ENCODE data around the gene RAB30.
A peak's percentile ranks its signal among the peaks of the same experiment; 100 is the strongest.
"Not testable (repeated sequence)": the region's sequence is repeated elsewhere in the genome, so short reads cannot be mapped to it uniquely, and the experiment has no call there.

Gene RAB30

GRCh38 chr11:82944198-82944597 is 127.5 kb downstream of the RAB30 start:
- DNase-seq (ENCODE audit: low spot score): no peak

GRCh38 chr11:82943430-82943829 is 128.3 kb downstream of the RAB30 start:
- DNase-seq (ENCODE audit: low spot score): not testable (repeated sequence)

DNA sequence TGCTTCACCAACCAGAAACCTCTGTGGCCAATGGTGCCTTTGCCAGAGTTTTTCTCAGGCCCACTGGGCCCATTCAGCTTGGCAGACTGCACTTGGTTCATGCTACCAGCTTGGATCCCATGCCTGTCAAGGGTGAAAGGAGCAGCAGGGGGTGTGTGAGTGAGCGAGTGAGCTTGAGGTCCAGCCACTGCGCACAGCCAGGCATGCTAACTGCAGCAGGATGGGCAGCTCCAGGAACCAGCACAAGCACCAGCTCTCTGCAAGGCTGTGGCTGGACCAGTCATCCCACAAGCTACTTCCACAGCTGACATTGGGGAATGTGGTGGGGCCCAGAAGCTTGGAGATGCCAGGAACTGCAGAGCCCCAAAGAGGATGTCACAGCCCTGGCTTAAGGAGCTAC is 129.3 kb downstream of the RAB30 start:
- DNase-seq (ENCODE audit: low spot score): no peak

GRCh38 chr11:82939456-82939855 is 132.2 kb downstream of the RAB30 start:
- DNase-seq (ENCODE audit: low spot score): no peak

DNA sequence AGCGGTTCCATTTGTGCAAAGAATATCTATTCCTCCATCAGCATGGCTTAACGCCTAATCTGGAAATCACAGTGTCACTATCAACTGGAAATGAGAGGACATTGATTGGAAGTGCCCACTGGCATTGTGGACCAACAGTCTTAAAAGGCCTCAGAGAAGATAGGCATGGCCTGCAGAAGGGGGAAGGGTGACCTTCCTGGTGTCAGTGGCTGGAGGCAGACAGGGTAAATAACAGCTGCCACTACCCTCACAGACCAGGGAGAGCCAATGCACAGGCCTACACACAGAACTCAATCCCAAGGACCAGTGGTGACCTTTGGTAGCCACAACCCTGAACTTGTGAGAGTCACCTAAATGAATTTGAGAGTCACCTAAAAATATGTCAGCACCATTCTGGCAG is 134.1 kb downstream of the RAB30 start:
- no peak for DNase-seq (ENCODE audit: low spot score)

- no peak for DNase-seq (ENCODE audit: low spot score)
Measured at GRCh38 chr11:82936261-82936660, 135.4 kb downstream of the RAB30 start.

GRCh38 chr11:82932564-82932963 is 139.1 kb downstream of the RAB30 start:
- no peak for DNase-seq (ENCODE audit: low spot score)

GRCh38 chr11:82930734-82931133 is 141.0 kb downstream of the RAB30 start:
- DNase-seq (ENCODE audit: low spot score): peak; percentile 10

GRCh38 chr11:82930229-82930628 is 141.5 kb downstream of the RAB30 start:
- peak; percentile 67 for DNase-seq (ENCODE audit: low spot score)

GRCh38 chr11:82929121-82929520 is 142.6 kb downstream of the RAB30 start:
- no peak for DNase-seq (ENCODE audit: low spot score)

- peak; percentile 85 for DNase-seq (ENCODE audit: low spot score)
Measured at GRCh38 chr11:82927264-82927880, 144.3 kb downstream of the RAB30 start.

DNA sequence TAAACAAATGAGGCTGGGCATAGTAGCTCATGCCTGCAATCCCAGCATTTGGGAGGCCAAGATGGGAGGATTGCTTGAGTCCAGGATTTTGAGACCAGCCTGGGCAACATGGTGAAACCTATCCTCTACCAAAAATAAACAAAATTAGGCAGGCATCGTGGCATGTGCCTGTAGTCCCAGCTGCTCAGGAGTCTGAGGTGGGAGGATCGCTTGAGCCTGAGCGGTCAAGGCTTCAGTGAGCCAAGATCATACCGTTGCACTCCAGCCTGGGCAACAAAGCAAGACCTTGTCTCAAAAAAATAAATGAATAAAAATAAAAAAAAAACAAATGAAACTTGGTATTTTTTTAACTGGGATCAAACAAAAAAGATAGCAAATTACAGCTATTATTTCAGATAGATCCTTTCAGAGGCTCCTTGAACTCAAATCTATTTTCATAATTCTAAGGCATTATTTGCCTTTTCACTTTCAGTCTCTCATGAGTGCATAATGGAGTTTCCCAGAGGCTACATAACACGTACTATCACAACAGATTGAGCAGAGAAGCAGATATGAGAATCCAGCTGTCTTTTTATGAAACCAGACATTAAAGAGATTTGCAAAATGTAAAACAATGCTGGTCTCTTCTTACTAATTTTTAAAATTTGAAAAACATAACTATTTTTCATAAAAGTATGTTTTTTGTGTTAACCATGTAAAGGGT is 147.0 kb downstream of the RAB30 start:
- no peak for DNase-seq (ENCODE audit: low spot score)

Data from NAMALWA (cell line).